ENCODE measurements around the gene SESN3.
"Not testable (repeated sequence)": the region's sequence is repeated elsewhere in the genome, so short reads cannot be mapped to it uniquely, and the experiment has no call there.

SESN3 gene, protein sequence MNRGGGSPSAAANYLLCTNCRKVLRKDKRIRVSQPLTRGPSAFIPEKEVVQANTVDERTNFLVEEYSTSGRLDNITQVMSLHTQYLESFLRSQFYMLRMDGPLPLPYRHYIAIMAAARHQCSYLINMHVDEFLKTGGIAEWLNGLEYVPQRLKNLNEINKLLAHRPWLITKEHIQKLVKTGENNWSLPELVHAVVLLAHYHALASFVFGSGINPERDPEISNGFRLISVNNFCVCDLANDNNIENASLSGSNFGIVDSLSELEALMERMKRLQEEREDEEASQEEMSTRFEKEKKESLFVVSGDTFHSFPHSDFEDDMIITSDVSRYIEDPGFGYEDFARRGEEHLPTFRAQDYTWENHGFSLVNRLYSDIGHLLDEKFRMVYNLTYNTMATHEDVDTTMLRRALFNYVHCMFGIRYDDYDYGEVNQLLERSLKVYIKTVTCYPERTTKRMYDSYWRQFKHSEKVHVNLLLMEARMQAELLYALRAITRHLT

DNA sequence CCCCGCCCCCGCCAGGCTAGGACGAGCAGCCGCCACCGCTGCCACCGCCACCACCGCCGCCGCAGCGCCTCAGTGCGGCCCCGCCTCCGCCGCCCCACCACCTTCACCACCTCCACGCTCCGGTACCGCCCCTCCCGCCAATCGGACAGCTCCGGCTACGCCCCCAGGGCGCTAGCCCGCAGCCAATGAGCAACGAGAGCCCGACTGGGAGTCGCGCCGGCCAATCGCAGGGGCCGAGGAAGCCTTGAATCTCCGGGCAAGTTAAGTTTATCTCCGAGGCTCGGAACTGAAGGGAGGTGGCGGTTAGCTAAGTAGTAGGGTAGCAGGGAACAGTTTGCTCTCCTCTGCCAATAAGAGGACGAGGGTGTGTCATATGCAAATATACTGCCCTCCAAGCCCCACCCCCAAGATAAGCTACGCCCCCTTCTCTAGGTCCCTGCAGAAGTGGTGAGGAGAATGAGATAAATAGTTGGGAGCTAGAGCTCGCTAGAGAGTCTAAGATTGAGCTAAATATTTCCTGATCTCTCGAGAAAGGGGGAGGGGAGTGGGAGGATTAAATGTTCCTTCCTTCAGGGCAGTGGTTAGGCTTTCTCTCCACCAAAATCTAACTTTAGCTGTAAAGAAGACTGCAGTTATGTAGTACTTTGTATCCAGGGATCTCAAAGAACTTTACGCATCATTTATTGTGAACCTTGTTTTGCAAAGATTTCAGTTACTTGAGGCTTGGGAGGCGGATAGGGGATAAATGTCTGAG, at the start of gene SESN3:
Gene SESN3, minus strand, starts transcription at position 76 of the 754 bp plus-strand sequence. CDS start 342 bp downstream, outside the sequence.
- TF ChIP-seq ZNF274 (IDR thresholded peaks at IDR 0.05; ENCODE audit: low read depth, low read length): no peak
- H3K4me3 ChIP-seq (ENCODE audit: low read length): peak within 1 kb of the TSS; percentile 74

DNA sequence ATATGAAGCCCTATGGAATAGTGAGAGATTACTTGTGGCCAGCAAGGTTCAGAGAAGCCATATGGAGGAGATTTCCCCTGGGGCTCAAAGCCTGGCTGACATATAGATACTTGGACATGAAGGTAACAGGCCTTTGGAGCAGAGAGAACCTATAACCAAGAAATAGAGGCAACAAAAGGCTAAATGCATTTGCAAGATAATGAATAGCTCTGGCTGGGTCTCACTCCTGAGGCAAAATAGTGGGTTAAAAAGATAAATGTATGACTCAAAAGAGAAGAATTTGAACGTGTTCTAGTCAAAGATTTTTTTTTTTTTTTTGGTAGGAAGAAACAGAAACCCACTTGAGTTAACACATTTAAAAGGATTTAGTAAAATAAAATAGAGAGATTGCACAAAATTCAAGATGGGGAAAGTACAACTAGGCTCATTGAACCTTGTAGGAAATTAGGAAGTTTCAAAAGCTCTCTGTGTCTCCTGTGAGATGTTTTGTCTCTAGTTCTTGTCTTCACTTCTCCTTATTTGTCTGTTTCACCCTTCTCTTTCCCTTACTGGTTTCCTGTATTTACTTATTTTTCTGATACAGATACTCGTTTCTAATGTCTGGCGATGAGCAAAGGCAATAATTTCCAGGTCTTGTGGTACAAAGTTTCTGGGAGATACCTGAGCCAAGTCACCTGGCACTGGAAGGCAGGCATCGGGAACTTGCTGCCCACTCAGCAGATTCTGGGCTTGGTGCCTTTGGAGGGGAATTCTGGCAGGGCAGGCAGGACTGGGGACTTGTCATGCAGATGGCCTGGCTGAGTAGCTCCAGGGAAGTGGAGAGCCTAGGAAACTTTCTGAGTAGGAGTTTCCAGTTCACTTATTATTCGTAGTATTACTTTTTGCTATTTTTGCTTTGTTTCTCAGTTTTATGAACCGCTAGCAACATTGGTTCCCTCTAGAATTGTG, 49.2 kb upstream of the SESN3 start:
- no peak for TF ChIP-seq ZNF274 (IDR thresholded peaks at IDR 0.05; ENCODE audit: low read depth, low read length)

DNA sequence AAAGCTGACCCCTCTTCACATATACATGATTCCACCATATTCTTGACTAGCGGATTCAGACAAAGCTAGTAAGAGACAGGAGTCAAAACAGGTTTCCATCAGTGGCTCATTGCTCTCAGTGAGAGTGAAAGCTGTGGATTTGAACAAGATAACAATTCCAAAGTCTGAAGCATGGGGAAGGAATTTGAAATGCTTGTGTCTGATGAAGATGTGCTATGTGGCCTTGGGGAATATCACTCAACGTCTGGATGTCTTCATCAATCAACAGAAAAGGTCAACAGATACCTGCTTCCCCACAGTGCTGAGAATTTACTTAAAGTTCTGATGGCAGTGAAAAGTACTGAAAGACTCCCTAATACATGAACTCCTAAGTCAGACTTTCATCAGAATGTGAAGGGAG, 46.9 kb upstream of the SESN3 start:
- H3K4me3 ChIP-seq (ENCODE audit: low read length): no peak overlapping the region
- no peak for TF ChIP-seq ZNF274 (IDR thresholded peaks at IDR 0.05; ENCODE audit: low read depth, low read length)

More for the DNA sequence above, 49.2 kb upstream of the SESN3 start:
- no peak overlapping the region for H3K4me3 ChIP-seq (ENCODE audit: low read length)

DNA sequence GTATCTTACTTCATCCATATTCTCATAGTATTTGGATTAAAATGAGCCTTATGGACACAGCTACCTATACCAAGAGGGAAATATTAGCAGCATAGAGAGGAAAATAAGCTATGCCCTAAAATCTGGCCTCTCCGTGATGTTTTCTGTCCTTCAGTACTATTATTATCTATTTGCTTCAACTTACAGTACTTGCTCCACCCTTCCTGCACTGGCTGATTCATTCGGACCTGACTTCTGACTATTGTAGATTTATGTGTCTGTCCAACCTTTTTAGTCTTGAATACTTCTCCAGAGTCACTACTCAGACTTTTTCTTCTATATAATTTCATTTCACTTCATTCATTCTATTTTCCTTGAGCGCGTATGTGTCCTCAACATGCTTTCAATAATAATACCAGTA, 45.1 kb upstream of the SESN3 start:
- H3K4me3 ChIP-seq (ENCODE audit: low read length): no peak overlapping the region
- TF ChIP-seq ZNF274 (IDR thresholded peaks at IDR 0.05; ENCODE audit: low read depth, low read length): no peak

DNA sequence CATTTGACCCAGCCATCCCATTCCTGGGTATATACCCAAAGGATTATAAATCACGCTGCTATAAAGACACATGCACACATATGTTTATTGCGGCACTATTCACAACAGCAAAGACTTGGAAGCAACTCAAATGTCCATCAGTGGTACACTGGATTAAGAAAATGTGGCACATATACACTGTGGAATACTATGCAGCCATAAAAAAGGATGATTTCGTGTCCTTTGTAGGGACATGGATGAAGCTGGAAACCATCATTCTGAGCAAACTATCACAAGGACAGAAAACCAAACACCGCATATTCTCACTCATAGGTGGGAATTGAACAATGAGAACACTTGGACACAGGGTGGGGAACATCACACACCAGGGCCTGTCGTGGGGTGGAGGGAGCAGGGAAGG, 42.6 kb upstream of the SESN3 start:
- not testable (repeated sequence) for H3K4me3 ChIP-seq (ENCODE audit: low read length)

DNA sequence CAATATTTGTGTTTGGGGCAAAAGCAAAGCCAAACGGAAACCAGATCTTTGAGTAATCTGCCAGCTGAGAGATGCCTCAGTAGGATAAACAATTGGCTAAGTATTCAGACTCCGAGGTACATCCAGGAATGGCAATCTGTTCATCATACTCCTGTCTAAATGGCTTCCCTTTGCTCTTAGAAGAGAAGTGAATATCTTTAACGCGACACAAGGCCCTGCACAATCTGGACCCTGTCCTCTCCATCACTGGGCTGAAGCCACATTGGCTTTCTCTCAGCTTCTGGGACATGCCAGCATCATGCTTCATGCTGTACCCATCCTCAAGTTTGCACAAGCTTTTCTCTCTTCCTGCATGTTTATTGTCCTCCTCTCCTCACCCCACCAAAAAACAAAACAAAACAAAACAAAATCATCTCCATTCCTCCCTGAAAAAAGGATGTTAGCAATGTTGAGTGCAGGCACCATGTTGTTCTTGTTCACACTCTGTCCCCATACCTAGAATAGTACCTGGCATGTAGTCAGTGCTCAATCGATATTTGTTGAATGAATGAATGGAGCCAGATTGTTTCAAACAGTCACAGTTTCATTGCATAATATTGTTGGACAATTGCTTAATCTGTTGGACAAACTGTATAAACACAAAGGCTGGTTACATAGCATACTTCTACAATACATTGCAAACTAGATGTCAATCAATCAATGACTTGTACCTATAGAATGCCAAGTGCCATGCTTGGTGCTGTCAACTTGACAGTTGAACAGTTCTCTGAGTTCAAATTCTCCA, 38.2 kb upstream of the SESN3 start:
- TF ChIP-seq ZNF274 (IDR thresholded peaks at IDR 0.05; ENCODE audit: low read depth, low read length): no peak
- no peak overlapping the region for H3K4me3 ChIP-seq (ENCODE audit: low read length)

DNA sequence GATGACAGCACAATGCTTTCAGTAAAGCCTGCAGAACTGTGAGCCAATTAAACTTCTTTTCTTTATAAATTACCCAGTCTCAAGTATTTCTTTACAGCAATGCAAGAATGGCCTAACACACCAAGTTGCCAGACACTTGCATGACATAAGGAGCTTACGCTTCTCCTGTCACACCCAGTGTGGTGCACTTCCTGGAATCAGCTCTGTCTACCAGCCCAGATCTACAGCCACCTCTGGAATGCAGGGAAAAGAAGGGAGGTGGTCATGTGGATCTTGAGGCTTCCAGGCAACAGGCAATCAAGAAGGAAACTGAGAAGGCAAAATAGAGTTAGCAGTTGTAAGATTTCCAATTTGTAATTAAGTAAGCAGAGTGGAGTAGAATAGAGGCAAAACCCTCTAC, 37.4 kb upstream of the SESN3 start:
- TF ChIP-seq ZNF274 (IDR thresholded peaks at IDR 0.05; ENCODE audit: low read depth, low read length): no peak
- H3K4me3 ChIP-seq (ENCODE audit: low read length): no peak overlapping the region

DNA sequence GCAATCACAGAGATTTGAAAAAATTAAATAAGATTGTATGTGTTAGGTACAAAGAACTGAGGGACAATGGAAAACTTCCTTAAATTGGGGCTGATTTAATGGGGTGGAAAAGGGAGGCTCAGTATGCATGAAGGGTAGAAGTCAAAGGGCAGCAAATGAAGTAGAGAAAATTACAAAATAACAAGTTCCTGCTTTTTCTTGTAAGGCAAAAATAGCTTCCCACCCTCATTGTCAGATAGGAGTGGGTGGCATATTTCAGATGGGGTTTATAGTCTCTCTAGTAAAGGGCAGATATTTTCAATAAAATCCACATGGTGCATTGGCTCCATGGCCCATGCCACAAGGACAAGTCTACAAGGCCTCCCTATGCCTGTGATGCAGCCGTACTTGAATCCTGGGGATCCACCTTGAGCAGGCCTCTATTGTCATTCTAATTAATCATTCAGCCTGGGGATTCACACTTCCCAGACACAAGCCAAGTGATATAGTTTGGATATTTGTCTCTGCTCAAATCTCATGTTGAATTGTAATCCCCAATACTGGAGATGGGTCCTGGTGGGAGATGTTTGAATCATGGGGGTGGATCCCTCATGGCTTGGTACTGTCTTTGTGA, 36.7 kb upstream of the SESN3 start:
- H3K4me3 ChIP-seq (ENCODE audit: low read length): no peak overlapping the region
- TF ChIP-seq ZNF274 (IDR thresholded peaks at IDR 0.05; ENCODE audit: low read depth, low read length): no peak

DNA sequence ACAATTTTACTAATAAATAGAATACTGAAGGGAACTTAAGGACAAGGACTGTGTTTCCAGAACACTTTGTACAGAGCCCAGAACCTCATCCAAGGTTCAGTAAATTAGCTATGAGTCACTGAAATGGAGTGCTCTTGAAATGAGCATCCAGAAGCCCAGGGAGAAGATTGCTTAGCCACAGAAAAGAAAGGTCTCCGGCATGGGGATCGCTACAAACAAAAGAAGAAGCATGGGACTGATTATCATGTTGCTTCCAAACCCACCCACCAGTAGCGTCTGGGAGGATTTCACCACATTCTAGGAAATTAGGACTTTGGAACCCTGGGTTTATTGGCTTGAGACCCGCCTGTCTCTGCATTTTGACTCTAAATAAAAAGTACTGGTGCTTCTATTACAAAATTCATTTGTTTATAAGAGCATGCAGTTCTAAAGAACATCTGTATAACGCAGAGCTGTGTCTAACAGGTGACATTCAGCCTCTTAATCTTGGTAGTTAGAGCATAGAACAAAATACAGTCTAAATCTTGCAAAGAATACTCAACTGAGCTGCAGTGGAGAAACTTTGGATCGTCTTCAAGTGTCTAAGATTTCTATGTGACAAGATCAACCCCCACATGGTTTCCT, 35.9 kb upstream of the SESN3 start:
- H3K4me3 ChIP-seq (ENCODE audit: low read length): no peak overlapping the region
- TF ChIP-seq ZNF274 (IDR thresholded peaks at IDR 0.05; ENCODE audit: low read depth, low read length): no peak

DNA sequence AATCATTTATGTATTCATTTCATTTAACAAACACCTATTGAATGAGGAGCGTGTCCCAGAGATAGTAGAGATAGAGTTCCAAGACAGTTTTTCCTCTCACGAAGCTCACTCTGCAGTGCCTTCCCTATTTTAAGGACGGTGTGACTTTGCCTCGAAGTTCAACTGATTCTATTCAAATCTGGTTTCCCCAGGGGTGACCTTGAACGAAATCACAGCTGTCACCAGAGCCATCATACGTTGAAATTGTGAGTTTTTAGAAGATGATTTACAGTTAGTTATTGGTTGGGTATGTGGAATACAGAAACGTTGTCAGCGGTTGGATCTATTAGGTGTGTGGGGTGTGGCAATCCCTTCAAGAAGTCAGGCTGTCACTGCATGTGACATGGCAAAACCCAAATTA, 33.9 kb upstream of the SESN3 start:
- H3K4me3 ChIP-seq (ENCODE audit: low read length): no peak overlapping the region
- no peak for TF ChIP-seq ZNF274 (IDR thresholded peaks at IDR 0.05; ENCODE audit: low read depth, low read length)

DNA sequence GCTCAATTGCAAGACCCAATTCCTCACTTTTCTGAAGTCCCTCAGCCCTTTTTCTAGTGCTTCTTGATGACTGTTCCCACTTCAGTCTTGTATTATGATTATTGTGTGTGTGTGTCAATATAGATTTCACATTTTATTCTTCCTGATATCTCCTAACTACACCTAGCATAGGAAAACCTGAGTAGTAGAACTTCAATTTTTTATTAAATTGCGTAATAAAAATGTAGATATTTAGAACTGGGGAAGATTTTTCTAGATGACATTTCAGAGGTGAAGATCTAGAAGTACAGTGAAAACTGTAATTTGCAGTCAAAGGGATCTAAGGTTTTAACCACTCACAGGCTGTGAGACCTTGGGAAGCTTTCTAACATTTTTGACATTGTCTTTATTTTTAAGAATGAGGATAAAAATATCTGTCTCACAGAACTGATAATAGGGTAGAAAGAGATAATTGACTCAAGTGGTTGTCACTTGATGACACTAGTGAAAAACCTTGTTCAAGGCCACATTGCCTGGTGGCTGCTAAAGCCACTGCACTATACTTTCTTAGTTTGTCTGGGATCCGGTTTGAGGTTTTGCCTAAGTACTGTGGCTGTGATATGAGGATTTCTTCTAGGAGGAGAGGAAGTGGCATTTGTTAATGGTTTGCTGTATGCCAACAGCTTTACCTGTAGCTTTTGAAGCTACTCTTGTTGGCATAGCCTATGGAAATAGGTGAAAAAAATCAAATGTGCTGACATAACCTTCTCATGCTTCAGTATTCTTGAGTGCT, 32.2 kb upstream of the SESN3 start:
- no peak for TF ChIP-seq ZNF274 (IDR thresholded peaks at IDR 0.05; ENCODE audit: low read depth, low read length)
- no peak overlapping the region for H3K4me3 ChIP-seq (ENCODE audit: low read length)

DNA sequence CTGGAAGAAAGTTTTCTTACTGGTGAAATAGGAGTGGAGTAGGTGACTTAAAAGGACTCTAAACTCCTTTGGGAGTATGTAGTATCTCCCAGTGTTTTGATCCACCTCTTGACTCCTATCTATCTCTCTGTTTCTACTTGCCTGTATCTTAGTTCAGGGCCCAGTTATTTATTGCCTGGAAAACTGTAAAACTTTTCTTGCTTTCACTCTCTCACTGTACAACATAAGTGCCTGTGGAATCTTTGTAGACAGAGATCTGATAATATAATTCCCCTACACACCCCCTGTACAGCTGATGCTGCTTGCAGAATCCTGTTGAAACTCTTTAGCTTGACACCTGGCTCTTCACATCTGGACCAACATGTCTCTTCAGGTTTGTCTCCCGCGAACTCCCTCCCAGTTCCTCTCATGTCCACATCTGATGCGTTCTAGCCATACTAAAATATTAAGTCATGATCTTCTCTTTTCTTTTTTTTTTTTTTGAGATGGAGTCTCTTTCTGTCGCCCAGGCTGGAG, 26.5 kb upstream of the SESN3 start:
- no peak for TF ChIP-seq ZNF274 (IDR thresholded peaks at IDR 0.05; ENCODE audit: low read depth, low read length)
- no peak overlapping the region for H3K4me3 ChIP-seq (ENCODE audit: low read length)

Measured in GM08714 (cell line).